Mammary epithelial cell (primary cell): ENCODE measurements around the gene DLEU7.

ENCODE experiments used
- CTCF ChIP-seq, 2 donors: IDR thresholded peaks in 1 of 2; conservative IDR thresholded peaks in 1 of 2; 2 replicates each; pipeline ENCODE4 v1.5.1; 2011 to 2012; ENCODE audit warnings: inconsistent platforms in 2 of 2, low read length in 2 of 2, mild to moderate bottlenecking in 2 of 2, control low read depth in 1 of 2, low read depth in 1 of 2; ENCODE audit not compliant: insufficient read depth in 1 of 2; ENCODE audit errors: extremely low read depth in 1 of 2
- EZH2 ChIP-seq: IDR thresholded peaks from 2 replicates; pipeline ENCODE4 v1.6.1; 2012; ENCODE audit warnings: low read length, inconsistent platforms, borderline replicate concordance

GRCh38 chr13:50842251-50842989 lies 1.1 kb downstream of the DLEU7 start:
- TF ChIP-seq CTCF (conservative IDR thresholded peaks at IDR 0.05 in 1 of 2, IDR thresholded peaks at IDR 0.05 in 1 of 2; ENCODE audit: extremely low read depth in 1 of 2, insufficient read depth in 1 of 2, low read depth in 1 of 2, low read length in 2 of 2), result no peak
- TF ChIP-seq EZH2, result no peak
